IMR-90 (cell line): ENCODE measurements around the gene COL2A1. TPM values are rescaled to one million over a fixed set of nuclear protein-coding genes. Genes with fewer than 3 reads are reported as not detected.

Experiments
- ATAC-seq: fragments of 200-7000 bp; cut with Tn5 transposase; 2 replicates; pipeline ENCODE4 v1.9.1; 2020; ENCODE audit warnings: low read depth, mild to moderate bottlenecking, moderate library complexity
- BruUV-seq: library from RNA; stranded (reverse); fragments of 400-500 nt; replicated peaks from 2 replicates; lab custom pipeline; 2021; lab: Mats Ljungman, UMichigan
- CTCF ChIA-PET: fragments of 300-600 bp; formaldehyde crosslinking; extraction: SDS; loops from one replicate; lab custom pipeline; 2021; ENCODE audit warnings: antibody characterized with exemption; lab: Yijun Ruan, JAX
- POLR2A ChIA-PET: fragments of 300-600 bp; sonication (Branson Sonifier 250); formaldehyde crosslinking; loops from one replicate; lab custom pipeline; 2022; ENCODE audit warnings: antibody characterized with exemption; ENCODE audit not compliant: unreplicated experiment; lab: Charles Lee
- DNase-seq: peaks from one replicate; pipeline ENCODE4 v3.0.0; 2013
- H2AFZ ChIP-seq: replicated peaks from 2 replicates; pipeline ENCODE3; 2013; ENCODE audit warnings: low read length, mild to moderate bottlenecking; ENCODE audit not compliant: poor library complexity
- H2AK5ac ChIP-seq: 2 replicates; pipeline ENCODE4 v1.6.1; 2013; ENCODE audit warnings: low read depth, low read length, inconsistent platforms
- H2AK9ac ChIP-seq: replicated peaks from 2 replicates; pipeline ENCODE3; 2013; ENCODE audit warnings: mild to moderate bottlenecking, low read depth, low read length, moderate library complexity; ENCODE audit not compliant: poor library complexity
- H2BK120ac ChIP-seq: 2 replicates; pipeline ENCODE4 v1.6.1; 2013; ENCODE audit warnings: low read depth, low read length, inconsistent platforms
- H2BK15ac ChIP-seq: 3 replicates; pipeline ENCODE4 v1.6.1; 2013; ENCODE audit warnings: low read depth, low read length, inconsistent platforms
- H2BK20ac ChIP-seq: 2 replicates; pipeline ENCODE4 v1.6.1; 2013; ENCODE audit warnings: low read depth, mild to moderate bottlenecking, inconsistent platforms, low read length, moderate library complexity
- H2BK5ac ChIP-seq: 2 replicates; pipeline ENCODE4 v1.6.1; 2013; ENCODE audit warnings: mild to moderate bottlenecking, low read depth, low read length, inconsistent platforms; ENCODE audit not compliant: poor library complexity, severe bottlenecking
- H3K14ac ChIP-seq: replicated peaks from 2 replicates; pipeline ENCODE4 v1.6.1; 2013; ENCODE audit warnings: low read depth, low read length, inconsistent platforms
- H3K18ac ChIP-seq: 2 replicates; pipeline ENCODE4 v1.6.1; 2013; ENCODE audit warnings: low read depth, low read length, control low read depth
- H3K23ac ChIP-seq: 2 replicates; pipeline ENCODE4 v1.6.1; 2013; ENCODE audit warnings: low read depth, low read length, inconsistent platforms
- H3K27ac ChIP-seq: 2 replicates; pipeline ENCODE4 v1.5.1; 2013; ENCODE audit warnings: mild to moderate bottlenecking, control low read depth, low read length; ENCODE audit not compliant: insufficient read depth
- H3K27me3 ChIP-seq: 2 replicates; pipeline ENCODE4 v1.6.1; 2013; ENCODE audit warnings: low read length; ENCODE audit not compliant: control insufficient read depth, insufficient read depth
- H3K36me3 ChIP-seq: 2 replicates; pipeline ENCODE4 v1.6.1; 2013; ENCODE audit warnings: low read length, mixed read lengths; ENCODE audit not compliant: control insufficient read depth, insufficient read depth
- H3K4ac ChIP-seq: 2 replicates; pipeline ENCODE4 v1.6.1; 2013; ENCODE audit warnings: low read depth, low read length, inconsistent platforms
- H3K4me1 ChIP-seq: 2 replicates; pipeline ENCODE4 v1.6.1; 2013; ENCODE audit warnings: low read length, mixed read lengths; ENCODE audit not compliant: control insufficient read depth, insufficient read depth
- H3K4me2 ChIP-seq: 2 replicates; pipeline ENCODE4 v1.6.1; 2013; ENCODE audit warnings: low read depth, mild to moderate bottlenecking, control low read depth, low read length, moderate library complexity
- H3K4me3 ChIP-seq: 2 replicates; pipeline ENCODE4 v1.5.1; 2013; ENCODE audit warnings: low read depth, mild to moderate bottlenecking, control low read depth, low read length, moderate library complexity; ENCODE audit not compliant: insufficient read depth
- H3K56ac ChIP-seq: 2 replicates; pipeline ENCODE4 v1.6.1; 2013; ENCODE audit warnings: low read length, inconsistent platforms; ENCODE audit not compliant: insufficient read depth; ENCODE audit errors: extremely low read depth
- H3K79me1 ChIP-seq, 2 experiments: 2 replicates each; pipeline ENCODE4 v1.6.1; 2013; ENCODE audit warnings: low read length in 2 of 2, inconsistent platforms in 1 of 2, low read depth in 1 of 2
- H3K9ac ChIP-seq: 2 replicates; pipeline ENCODE4 v1.6.1; 2013; ENCODE audit warnings: low read depth, low read length, control low read depth
- H3K9me1 ChIP-seq: 2 replicates; pipeline ENCODE4 v1.6.1; 2013; ENCODE audit warnings: low read length, inconsistent platforms; ENCODE audit not compliant: insufficient read depth
- H3K9me3 ChIP-seq: 2 replicates; pipeline ENCODE4 v1.6.1; 2013; ENCODE audit warnings: low read length; ENCODE audit not compliant: control insufficient read depth, insufficient read depth
- H4K20me1 ChIP-seq: 2 replicates; pipeline ENCODE4 v1.6.1; 2013; ENCODE audit warnings: low read length, inconsistent platforms; ENCODE audit not compliant: insufficient read depth
- H4K5ac ChIP-seq: 2 replicates; pipeline ENCODE4 v1.6.1; 2013; ENCODE audit warnings: mild to moderate bottlenecking, low read depth, low read length, control low read depth
- H4K8ac ChIP-seq, 2 experiments: 2 replicates each; pipeline ENCODE4 v1.6.1; 2013; ENCODE audit warnings: low read depth in 2 of 2, low read length in 2 of 2, control low read depth in 1 of 2, inconsistent platforms in 1 of 2
- H4K91ac ChIP-seq: 2 replicates; pipeline ENCODE4 v1.6.1; 2013; ENCODE audit warnings: low read depth, low read length, inconsistent platforms; ENCODE audit not compliant: insufficient read depth
- BHLHE40 ChIP-seq: fragments of 150-350 bp; IDR thresholded peaks from 2 replicates; pipeline ENCODE4 v1.6.1; 2016; ENCODE audit warnings: mild to moderate bottlenecking, low read depth, low read length
- CEBPB ChIP-seq: IDR thresholded peaks from 2 replicates; pipeline ENCODE4 v1.6.1; 2012; ENCODE audit warnings: low read depth, low read length, improper control_type of control experiment
- CHD1 ChIP-seq: IDR thresholded peaks from 2 replicates; pipeline ENCODE4 v1.6.1; 2012; ENCODE audit warnings: low read depth, low read length, improper control_type of control experiment
- CTCF ChIP-seq: conservative IDR thresholded peaks from 2 replicates; pipeline ENCODE4 v1.5.1; 2012; ENCODE audit warnings: mild to moderate bottlenecking, low read depth, low read length, improper control_type of control experiment
- FOS ChIP-seq: fragments of 150-350 bp; IDR thresholded peaks from 2 replicates; pipeline ENCODE4 v1.6.1; 2016; ENCODE audit warnings: low read depth, low read length
- MAFK ChIP-seq: IDR thresholded peaks from 2 replicates; pipeline ENCODE4 v1.6.1; 2012; ENCODE audit warnings: low read depth, low read length, improper control_type of control experiment
- MAZ ChIP-seq: IDR thresholded peaks from 2 replicates; pipeline ENCODE4 v1.6.1; 2012; ENCODE audit warnings: low read depth, mild to moderate bottlenecking, low read length, improper control_type of control experiment, moderate library complexity, borderline replicate concordance
- MXI1 ChIP-seq: IDR thresholded peaks from 2 replicates; pipeline ENCODE4 v1.6.1; 2012; ENCODE audit warnings: low read depth, mild to moderate bottlenecking, low read length, moderate library complexity, borderline replicate concordance
- NFE2L2 ChIP-seq: fragments of 150-350 bp; IDR thresholded peaks from 2 replicates; pipeline ENCODE4 v1.6.1; 2016; ENCODE audit warnings: low read depth, mild to moderate bottlenecking, low read length
- POLR2A ChIP-seq: IDR thresholded peaks from 2 replicates; pipeline ENCODE4 v1.6.1; 2012; ENCODE audit warnings: mild to moderate bottlenecking, low read depth, low read length
- RAD21 ChIP-seq: IDR thresholded peaks from 2 replicates; pipeline ENCODE4 v1.6.1; 2012; ENCODE audit warnings: low read length, improper control_type of control experiment
- RCOR1 ChIP-seq: IDR thresholded peaks from 2 replicates; pipeline ENCODE4 v1.6.1; 2012; ENCODE audit warnings: mild to moderate bottlenecking, low read length, improper control_type of control experiment; ENCODE audit not compliant: insufficient replicate concordance
- RFX5 ChIP-seq: IDR thresholded peaks from 2 replicates; pipeline ENCODE4 v1.8.0; 2012; ENCODE audit warnings: low read depth, mild to moderate bottlenecking, low read length, moderate library complexity
- SMC3 ChIP-seq: fragments of 150-350 bp; IDR thresholded peaks from 2 replicates; pipeline ENCODE4 v1.6.1; 2016; ENCODE audit warnings: low read depth, mild to moderate bottlenecking, antibody characterized with exemption, low read length, moderate library complexity
- WGBS, 2 experiments: methylation state at CpG; one replicate each; pipeline versions ENCODE4 v1.1.5 to v1.1.7; 2013; ENCODE audit warnings: missing lambda C conversion rate in 2 of 2; ENCODE audit not compliant: insufficient read length in 1 of 2; ENCODE audit errors: extremely low coverage in 2 of 2; 5-methylcytosine and 5-hydroxymethylcytosine counted together
- dilution Hi-C: fragments of 300-500 bp; cut with HindIII; formaldehyde crosslinking; loops from one replicate; pipeline ENCODE4 v1.14.3; 2018; ENCODE audit warnings: low sequenced_read_pairs; ENCODE audit not compliant: unreplicated experiment
- in situ Hi-C: fragments of 300-500 bp; cut with MboI; formaldehyde crosslinking; loops from 3 replicates; pipeline ENCODE4 v1.14.3; 2019; ENCODE audit warnings: low sequenced_read_pairs, inconsistent platforms, mixed read lengths
- intact Hi-C: fragments of 100-400 bp; cut with micrococcal nuclease; formaldehyde crosslinking; loops from 2 replicates; pipeline ENCODE4 v1.10.0; 2022
- polyA plus RNA-seq, 3 experiments: library from polyadenylated mRNA; depleted of rRNA; stranded (reverse); fragments of >200 nt; gene quantifications; 2 replicates each; pipeline ENCODE4 v1.2.3, GENCODE V29; 2012; ENCODE audit warnings: low replicate concordance in 1 of 3
- total RNA-seq: library from RNA; depleted of rRNA; stranded (reverse); fragments of >200 nt; gene quantifications from 2 replicates; pipeline ENCODE4 v1.2.3, GENCODE V29; 2012
- TF ChIP-seq, protein P1 (sequence below): fragments of 150-350 bp; IDR thresholded peaks from 2 replicates; pipeline ENCODE4 v1.6.1; 2017; ENCODE audit warnings: mild to moderate bottlenecking, antibody characterized with exemption, low read length, low read depth
- TF ChIP-seq, protein P2 (sequence below): fragments of 150-350 bp; IDR thresholded peaks from 2 replicates; pipeline ENCODE4 v1.6.1; 2016; ENCODE audit warnings: low read depth, mild to moderate bottlenecking, low read length, moderate library complexity, borderline replicate concordance

COL2A1 gene
- total and polyA plus RNA-seq, 2 of the 4 experiments (the other 2 are of a cell fraction): 0.05 TPM; not detected in 1

GRCh38 chr12:48021485-48022179, 17.4 kb upstream of the COL2A1 start:
- Histone ChIP-seq H3K4me2 (no peak overlapping the region), H4K20me1 (no peaks in the 10 kb centered on the region), H3K56ac (no peak overlapping the region), H2BK15ac (no peak overlapping the region), H3K4me1 (no peaks in the 10 kb centered on the region; the same call in 1 of the 2 replicates), H3K27me3 (peaks cover 70% of the 10 kb centered on the region), H3K14ac (no peak overlapping the region), H3K27ac (no peak overlapping the region), H2BK120ac (no peak overlapping the region), H3K4me3 (no peak overlapping the region), H3K36me3 (no peaks in the 10 kb centered on the region), H2BK20ac (no peak overlapping the region), H3K9me1 (no peaks in the 10 kb centered on the region), H3K18ac (no peak overlapping the region), H2AK5ac (no peak overlapping the region), H2AK9ac (no peak overlapping the region), H2BK5ac (no peak overlapping the region), H4K91ac (no peak overlapping the region), H2AFZ (no peak overlapping the region), H4K8ac (no peak overlapping the region), H4K5ac (no peak overlapping the region), H3K4ac (no peak overlapping the region), H3K9ac (no peak overlapping the region), H3K23ac (no peak overlapping the region), H3K79me1 (no peaks in the 10 kb centered on the region), H3K9me3 (no peaks in the 10 kb centered on the region)
- POLR2A ChIA-PET: no interaction called here
- BruUV-seq: no TSS peak
- intact Hi-C loops: no loop called here
- DNase-seq (no peak), ATAC-seq (no peak)
- TF ChIP-seq RAD21 (no peak), BHLHE40 (no peak), CTCF (no peak), MXI1 (no peak), RFX5 (no peak), RCOR1 (no peak), FOS (no peak), POLR2A (no peak), CHD1 (no peak), CEBPB (no peak), MAFK (no peak), NFE2L2 (no peak), SMC3 (no peak), MAZ (no peak)
- TF ChIP-seq, protein P1, sequence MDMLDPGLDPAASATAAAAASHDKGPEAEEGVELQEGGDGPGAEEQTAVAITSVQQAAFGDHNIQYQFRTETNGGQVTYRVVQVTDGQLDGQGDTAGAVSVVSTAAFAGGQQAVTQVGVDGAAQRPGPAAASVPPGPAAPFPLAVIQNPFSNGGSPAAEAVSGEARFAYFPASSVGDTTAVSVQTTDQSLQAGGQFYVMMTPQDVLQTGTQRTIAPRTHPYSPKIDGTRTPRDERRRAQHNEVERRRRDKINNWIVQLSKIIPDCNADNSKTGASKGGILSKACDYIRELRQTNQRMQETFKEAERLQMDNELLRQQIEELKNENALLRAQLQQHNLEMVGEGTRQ: no peak
- TF ChIP-seq, protein P2, sequence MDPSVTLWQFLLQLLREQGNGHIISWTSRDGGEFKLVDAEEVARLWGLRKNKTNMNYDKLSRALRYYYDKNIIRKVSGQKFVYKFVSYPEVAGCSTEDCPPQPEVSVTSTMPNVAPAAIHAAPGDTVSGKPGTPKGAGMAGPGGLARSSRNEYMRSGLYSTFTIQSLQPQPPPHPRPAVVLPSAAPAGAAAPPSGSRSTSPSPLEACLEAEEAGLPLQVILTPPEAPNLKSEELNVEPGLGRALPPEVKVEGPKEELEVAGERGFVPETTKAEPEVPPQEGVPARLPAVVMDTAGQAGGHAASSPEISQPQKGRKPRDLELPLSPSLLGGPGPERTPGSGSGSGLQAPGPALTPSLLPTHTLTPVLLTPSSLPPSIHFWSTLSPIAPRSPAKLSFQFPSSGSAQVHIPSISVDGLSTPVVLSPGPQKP: no peak
- in situ Hi-C loops: no loop called here
- dilution Hi-C loops: no loop called here
- CTCF ChIA-PET: no interaction called here
- WGBS, 2 experiments: 0% methylated on average over 1 of the region's 5 CpGs; no CpG with 5 or more reads in 1 of the 2 experiments
